K562 (cell line): Measurements from ENCODE around the gene NTN3. TPM values are rescaled to one million over a fixed set of nuclear protein-coding genes. Genes with fewer than 3 reads are reported as not detected.

Experiments
- ATAC-seq: fragments of 200-7000 bp; cut with Tn5 transposase; 3 replicates; pipeline ENCODE4 v1.9.1; 2020; ENCODE audit warnings: moderate library complexity
- BruUV-seq: library from RNA; stranded (reverse); fragments of 400-500 nt; replicated peaks from 2 replicates; lab custom pipeline; 2021; lab: Mats Ljungman, UMichigan
- CTCF ChIA-PET: fragments of 300-600 bp; formaldehyde crosslinking; extraction: SDS; loops from one replicate; lab custom pipeline; 2021; ENCODE audit warnings: low intra/inter-chr PET ratio; lab: Yijun Ruan, JAX
- POLR2A ChIA-PET: fragments of 300-600, 350-650 bp; sonication (Branson Sonifier 250); formaldehyde crosslinking; extraction: SDS; loops from one replicate; lab custom pipeline; 2021; ENCODE audit warnings: antibody characterized with exemption, inconsistent platforms; lab: Yijun Ruan, JAX
- DNase-seq, 4 experiments: peaks; one replicate each; pipeline versions ENCODE4 v3.0.0 to v3.0.0-alpha.2; 2011 to 2018; ENCODE audit warnings: low spot score in 3 of 4, mixed read lengths in 3 of 4; ENCODE audit errors: extremely low read depth in 1 of 4
- FAIRE-seq: peaks from 2 replicates; lab custom pipeline; 2011; peaks lifted over from hg19 to GRCh38; lab: Jason Lieb, UNC
- H2AFZ ChIP-seq: 2 replicates; pipeline ENCODE4 v1.6.0; 2011; ENCODE audit warnings: low read depth, low read length, control low read depth, inconsistent platforms
- H3K27ac ChIP-seq: fragments of 200-600 bp; 3 replicates; pipeline ENCODE4 v1.8.0; 2011; ENCODE audit warnings: low read depth, mild to moderate bottlenecking, control low read depth, inconsistent platforms, low read length, moderate library complexity, mixed read lengths; ENCODE audit errors: extremely low read depth
- H3K27me3 ChIP-seq, 2 experiments: fragments of 300-600 bp in 1 of 2; 2 replicates in 1 of 2; 3 replicates in 1 of 2; pipeline versions ENCODE4 v1.6.0 to v1.8.0; 2011; ENCODE audit warnings: inconsistent platforms in 2 of 2, low read length in 2 of 2, mild to moderate bottlenecking in 1 of 2, mixed read lengths in 1 of 2, moderate library complexity in 1 of 2; ENCODE audit not compliant: control insufficient read depth in 2 of 2, insufficient read depth in 2 of 2
- H3K36me3 ChIP-seq: fragments of 300-600 bp; 3 replicates; pipeline ENCODE4 v1.8.0; 2011; ENCODE audit warnings: mild to moderate bottlenecking, low read length, inconsistent platforms; ENCODE audit not compliant: control insufficient read depth, insufficient read depth
- H3K4me1 ChIP-seq, 2 experiments: fragments of 200-600 bp in 1 of 2; replicated peaks in 1 of 2; 2 replicates in 1 of 2; 3 replicates in 1 of 2; pipeline versions ENCODE4 v1.5.1 to v1.8.0; 2011; ENCODE audit warnings: inconsistent platforms in 2 of 2, low read length in 2 of 2, mild to moderate bottlenecking in 1 of 2, mixed read lengths in 1 of 2, moderate library complexity in 1 of 2; ENCODE audit not compliant: control insufficient read depth in 2 of 2, insufficient read depth in 2 of 2
- H3K4me2 ChIP-seq: 2 replicates; pipeline ENCODE4 v1.6.1; 2011; ENCODE audit warnings: low read length, control low read depth, inconsistent platforms, mixed read lengths; ENCODE audit not compliant: insufficient read depth
- H3K4me3 ChIP-seq: fragments of 200-600 bp; sonication (generic), shearing (Covaris generic); 2 replicates; pipeline ENCODE4 v1.5.1; 2016; ENCODE audit warnings: control low read depth, inconsistent platforms
- H3K79me2 ChIP-seq: fragments of 200-600 bp; 3 replicates; pipeline ENCODE4 v1.8.0; 2011; ENCODE audit warnings: low read length, inconsistent platforms; ENCODE audit not compliant: control insufficient read depth, insufficient read depth
- H3K9ac ChIP-seq, 2 experiments: 2 replicates each; pipeline versions ENCODE4 v1.6.0 to v1.6.1; 2011; ENCODE audit warnings: low read depth in 2 of 2, low read length in 2 of 2, control low read depth in 1 of 2, inconsistent platforms in 1 of 2, mild to moderate bottlenecking in 1 of 2, mixed read lengths in 1 of 2; ENCODE audit not compliant: insufficient read depth in 1 of 2
- H3K9me1 ChIP-seq: one replicate; pipeline ENCODE4 v1.6.0; 2011; ENCODE audit warnings: inconsistent platforms, mild to moderate bottlenecking, low read length, moderate library complexity; ENCODE audit not compliant: control insufficient read depth, insufficient read depth
- H3K9me3 ChIP-seq: replicated peaks from 2 replicates; pipeline ENCODE4 v1.5.1; 2011; ENCODE audit warnings: low read depth, low read length, inconsistent platforms; ENCODE audit not compliant: control insufficient read depth, insufficient read depth
- H4K20me1 ChIP-seq: replicated peaks from 2 replicates; pipeline ENCODE4 v1.6.1; 2011; ENCODE audit warnings: low read length, inconsistent platforms, mixed read lengths; ENCODE audit not compliant: control insufficient read depth, insufficient read depth
- ESRRA ChIP-seq: fragments of 450-650 bp; IDR thresholded peaks from 2 replicates; pipeline ENCODE4 v1.6.1; 2014; ENCODE audit warnings: low read depth, mild to moderate bottlenecking, moderate library complexity, borderline replicate concordance
- NFE2 ChIP-seq: IDR thresholded peaks from 2 replicates; pipeline ENCODE4 v1.6.1; 2014; ENCODE audit warnings: antibody characterized with exemption, low read depth
- NFIC ChIP-seq: fragments of 450-650 bp; IDR thresholded peaks from 2 replicates; pipeline ENCODE4 v1.6.1; 2017; ENCODE audit warnings: mild to moderate bottlenecking, inconsistent platforms
- SIN3A ChIP-seq, 2 experiments: fragments of 150-350 bp in 1 of 2; IDR thresholded peaks; 2 replicates each; pipeline ENCODE4 v1.6.1; 2011 to 2016; ENCODE audit warnings: borderline replicate concordance in 2 of 2, low read depth in 2 of 2, low read length in 2 of 2, mild to moderate bottlenecking in 2 of 2, moderate library complexity in 2 of 2; ENCODE audit not compliant: control insufficient read depth in 1 of 2
- SMAD4 ChIP-seq: fragments of 250-450 bp; sonication (Bioruptor Pico); conservative IDR thresholded peaks from 2 replicates; pipeline ENCODE4 v1.8.0; 2021; ENCODE audit warnings: inconsistent platforms, mild to moderate bottlenecking, moderate library complexity
- SRSF3 ChIP-seq: fragments of 200-400 bp; formaldehyde crosslinking; IDR thresholded peaks from 2 replicates; pipeline ENCODE4 v1.6.1; 2016; ENCODE audit warnings: mild to moderate bottlenecking, low read length, moderate library complexity; ENCODE audit not compliant: insufficient read depth
- TCF7 ChIP-seq: sonication (generic); IDR thresholded peaks from 2 replicates; pipeline ENCODE4 v1.6.1; 2016; ENCODE audit warnings: antibody characterized with exemption, borderline replicate concordance
- TFAP4 ChIP-seq: sonication (generic); formaldehyde crosslinking; IDR thresholded peaks from 2 replicates; pipeline ENCODE4 v1.8.0; 2022; ENCODE audit warnings: missing genetic modification reagents, mild to moderate bottlenecking, moderate library complexity, borderline replicate concordance
- ZNF143 ChIP-seq: sonication (generic); formaldehyde crosslinking; IDR thresholded peaks from 2 replicates; pipeline ENCODE4 v1.9.0; 2022; ENCODE audit warnings: mild to moderate bottlenecking, missing genetic modification reagents
- ZNF23 ChIP-seq: fragments of 250-450 bp; sonication (Bioruptor Pico); IDR thresholded peaks from 2 replicates; pipeline ENCODE4 v1.4.0; 2020; ENCODE audit warnings: mild to moderate bottlenecking
- ZNF507 ChIP-seq: conservative IDR thresholded peaks from 2 replicates; pipeline ENCODE4 v1.6.1; 2017; ENCODE audit warnings: missing genetic modification characterization, missing compliant biosample characterization
- WGBS: fragments of 100-300 bp; shearing (Covaris generic); methylation state at CpG from one replicate; pipeline ENCODE4 v1.1.6; 2016; ENCODE audit warnings: low coverage, mixed read lengths; ENCODE audit not compliant: insufficient coverage; ENCODE audit errors: missing lambda C conversion rate; 5-methylcytosine and 5-hydroxymethylcytosine counted together
- in situ Hi-C: fragments of 300-500 bp; cut with MboI; formaldehyde crosslinking; loops from 4 replicates; pipeline ENCODE4 v1.15.0; 2018; ENCODE audit warnings: inconsistent platforms, mixed read lengths
- intact Hi-C: fragments of 100-400 bp; cut with micrococcal nuclease; formaldehyde crosslinking; loops from 2 replicates; pipeline ENCODE4 v1.14.2; 2022
- polyA plus RNA-seq, 8 experiments: library from polyadenylated mRNA; depleted of rRNA in 4 of 8; stranded (reverse) in 5 of 8; unstranded in 3 of 8; fragments of >200 nt; fragmentation: Nextera tagmentation in 2 of 8; fragmentation: Illumina TruSeq in 1 of 8; extraction: Ambion mirVana in 2 of 8; extraction: Trizol in 1 of 8; gene quantifications; 2 replicates each; pipeline versions ENCODE4 v1.2.1 to v1.2.3, GENCODE V29; 2011 to 2014; ENCODE audit warnings: inconsistent platforms in 1 of 8, missing spikeins in 1 of 8
- total RNA-seq, 7 experiments: library from RNA; depleted of rRNA in 6 of 7; stranded (reverse); fragments of >200 nt in 6 of 7; fragmentation: Illumina TruSeq in 2 of 7; extraction: Trizol in 2 of 7; gene quantifications; 2 replicates each; pipeline versions ENCODE4 v1.2.1 to v1.2.3, GENCODE V29; 2011 to 2021; ENCODE audit warnings: low replicate concordance in 1 of 7

NTN3 gene
- total and polyA plus RNA-seq, 9 of the 15 experiments (the other 6 are each of a cell fraction or from before 2014, with no cell fraction given), result not detected

GRCh38 chr16:2470234-2470601, 879 bp upstream of the NTN3 start:
- peaks cover 13% of the 10 kb centered on the region; the same call in 2 of the 3 replicates for H3K79me2 ChIP-seq
- H3K4me3 ChIP-seq, result no peak overlapping the region
- no peaks in the 10 kb centered on the region for H3K9me1 ChIP-seq
- FAIRE-seq, result no peak
- no TSS peak for BruUV-seq
- H3K27me3 ChIP-seq, result no peaks in the 10 kb centered on the region
- H3K4me2 ChIP-seq, result no peak overlapping the region
- no peak for ATAC-seq
- intact Hi-C loops, result no loop called here
- in situ Hi-C loops, result no loop called here
- no peak for DNase-seq
- WGBS, result 70% methylated on average over 7 of the region's 7 CpGs
- no peak overlapping the region for H3K27ac ChIP-seq
- H3K36me3 ChIP-seq, result no peaks in the 10 kb centered on the region
- no peak overlapping the region for H2AFZ ChIP-seq
- TF ChIP-seq TFAP4 (CRISPR knock-in tag), result 0 out of 2 replicates have a peak, but pooled peaks have one; percentile 15
- TF ChIP-seq ZNF23 (CRISPR knock-in tag), result no peak
- POLR2A ChIA-PET, result interaction anchor here (0.7 to 2.3 kb wide), 4 partner anchors 13 to 256 kb away, joined by 3 to 10 read pairs (median 3); partner anchors contain the start of gene PGP
- peaks cover 7 to 87% of the 10 kb centered on the region in 2 experiments; a peak in 4 of 5 replicates for H3K4me1 ChIP-seq
- CTCF ChIA-PET, result no interaction called here
- no peaks in the 10 kb centered on the region for H3K9me3 ChIP-seq
- 0 out of 2 replicates have a peak, but pooled peaks cover 4% of the 10 kb centered on the region for H4K20me1 ChIP-seq
- H3K9ac ChIP-seq, result peak overlapping the region in 1 of 2 experiments; percentile 1; a peak in 2 of 4 replicates

GRCh38 chr16:2470603-2471015, 488 bp upstream of the NTN3 start:
- Histone ChIP-seq H3K27ac (no peak overlapping the region), H2AFZ (no peak overlapping the region), H3K4me2 (no peak overlapping the region), H4K20me1 (0 out of 2 replicates have a peak, but pooled peaks cover 4% of the 10 kb centered on the region), H3K9me3 (no peaks in the 10 kb centered on the region), H3K4me1 (peaks cover 8 to 90% of the 10 kb centered on the region in 2 experiments), H3K9ac (peak overlapping the region in 1 of 2 experiments; percentile 68; a peak in 1 of 4 replicates), H3K36me3 (no peaks in the 10 kb centered on the region), H3K4me3 (no peak overlapping the region), H3K9me1 (no peaks in the 10 kb centered on the region), H3K79me2 (peaks cover 16% of the 10 kb centered on the region)
- intact Hi-C loops (no loop called here), in situ Hi-C loops (no loop called here)
- no peak for FAIRE-seq
- no peak for DNase-seq
- POLR2A ChIA-PET, result interaction anchor here (0.7 to 2.3 kb wide), 3 partner anchors 13 to 256 kb away, joined by 3 to 10 read pairs (median 3); partner anchors contain the start of gene PGP
- ATAC-seq, result no peak
- WGBS, result 35% methylated on average over 9 of the region's 9 CpGs
- CTCF ChIA-PET, result no interaction called here
- TF ChIP-seq SMAD4 (CRISPR knock-in tag) (no peak), NFE2 (no peak), SIN3A (IDR thresholded peaks at IDR 0.05; ENCODE audit: borderline replicate concordance in 2 of 2, control insufficient read depth in 1 of 2, low read depth in 2 of 2, low read length in 2 of 2) (no peak), ZNF143 (CRISPR knock-in tag) (no peak), NFIC (no peak), ESRRA (no peak), SRSF3 (no peak), ZNF507 (tag) (no peak), TCF7 (no peak)
- TF ChIP-seq, all 486 proteins: peak for 0
- no peaks in the 10 kb centered on the region for H3K27me3 ChIP-seq
- BruUV-seq, result no TSS peak
